Astrocyte (in vitro differentiated cells and primary cell): ENCODE results near the gene TEDC2. TPM values are rescaled to one million over a fixed set of nuclear protein-coding genes. Genes with fewer than 3 reads are reported as not detected.

Source experiments
- DNase-seq: peaks from one replicate; pipeline ENCODE4 v3.0.0-alpha.2; 2010; ENCODE audit warnings: low read depth
- FAIRE-seq: peaks from 2 replicates; lab custom pipeline; 2011; peaks lifted over from hg19 to GRCh38; lab: Jason Lieb, UNC
- H2AFZ ChIP-seq: 2 replicates; pipeline ENCODE4 v1.6.0; 2012; ENCODE audit warnings: low read depth, low read length, inconsistent platforms
- H3K27ac ChIP-seq: 2 replicates; pipeline ENCODE4 v1.5.1; 2011; ENCODE audit warnings: low read depth, low read length, inconsistent platforms
- H3K27me3 ChIP-seq: 2 replicates; pipeline ENCODE4 v1.6.0; 2011; ENCODE audit warnings: low read length, inconsistent platforms; ENCODE audit not compliant: insufficient read depth
- H3K36me3 ChIP-seq: 2 replicates; pipeline ENCODE4 v1.5.1; 2011; ENCODE audit warnings: low read length, inconsistent platforms; ENCODE audit not compliant: insufficient read depth
- H3K4me1 ChIP-seq: 2 replicates; pipeline ENCODE4 v1.5.1; 2011; ENCODE audit warnings: low read length, inconsistent platforms; ENCODE audit not compliant: insufficient read depth
- H3K4me2 ChIP-seq: 2 replicates; pipeline ENCODE4 v1.6.0; 2012; ENCODE audit warnings: low read length, inconsistent platforms
- H3K4me3 ChIP-seq: 2 replicates; pipeline ENCODE4 v1.5.1; 2011; ENCODE audit warnings: low read depth, mild to moderate bottlenecking, low read length, inconsistent platforms; ENCODE audit not compliant: insufficient read depth
- H3K79me2 ChIP-seq: 2 replicates; pipeline ENCODE4 v1.6.0; 2012; ENCODE audit warnings: mild to moderate bottlenecking, low read length, inconsistent platforms; ENCODE audit not compliant: insufficient read depth
- H3K9ac ChIP-seq: 2 replicates; pipeline ENCODE4 v1.6.0; 2012; ENCODE audit warnings: mild to moderate bottlenecking, low read length, inconsistent platforms
- H3K9me3 ChIP-seq: 2 replicates; pipeline ENCODE4 v1.5.1; 2012; ENCODE audit warnings: low read depth, mild to moderate bottlenecking, low read length, inconsistent platforms; ENCODE audit not compliant: insufficient read depth
- H4K20me1 ChIP-seq: 2 replicates; pipeline ENCODE4 v1.6.0; 2012; ENCODE audit warnings: low read length, inconsistent platforms; ENCODE audit not compliant: insufficient read depth
- H3K27ac Mint-ChIP-seq: one replicate; pipeline ENCODE4 v1.8.0; 2021; ENCODE audit warnings: mild to moderate bottlenecking, mixed read lengths; ENCODE audit not compliant: unreplicated experiment
- H3K27me3 Mint-ChIP-seq: one replicate; pipeline ENCODE4 v1.8.0; 2021; ENCODE audit warnings: low read depth, mixed read lengths; ENCODE audit not compliant: unreplicated experiment
- H3K36me3 Mint-ChIP-seq: one replicate; pipeline ENCODE4 v1.8.0; 2021; ENCODE audit warnings: low read depth, mixed read lengths; ENCODE audit not compliant: unreplicated experiment
- H3K4me1 Mint-ChIP-seq: one replicate; pipeline ENCODE4 v1.8.0; 2021; ENCODE audit warnings: low read depth, mixed read lengths; ENCODE audit not compliant: unreplicated experiment
- H3K4me3 Mint-ChIP-seq: one replicate; pipeline ENCODE4 v1.8.0; 2021; ENCODE audit warnings: mild to moderate bottlenecking, moderate library complexity, mixed read lengths; ENCODE audit not compliant: unreplicated experiment
- H3K9me3 Mint-ChIP-seq: one replicate; pipeline ENCODE4 v1.8.0; 2021; ENCODE audit warnings: mild to moderate bottlenecking, mixed read lengths; ENCODE audit not compliant: unreplicated experiment
- EZH2 ChIP-seq: IDR thresholded peaks from 2 replicates; pipeline ENCODE4 v1.6.1; 2012; ENCODE audit warnings: mild to moderate bottlenecking, low read length, inconsistent platforms; ENCODE audit not compliant: insufficient read depth
- total RNA-seq: library from RNA; stranded (reverse); gene quantifications from 2 replicates; pipeline ENCODE4 v1.2.1, GENCODE V29; 2021
- TF ChIP-seq, protein P1 (sequence below): IDR thresholded peaks from 2 replicates; pipeline ENCODE4 v1.5.1; 2011; ENCODE audit warnings: low read depth, mild to moderate bottlenecking, inconsistent platforms, low read length, moderate library complexity; ENCODE audit not compliant: insufficient read depth

The TEDC2 gene
- total RNA-seq, 1 donor from 2014 or later = 6.0 TPM

DNA sequence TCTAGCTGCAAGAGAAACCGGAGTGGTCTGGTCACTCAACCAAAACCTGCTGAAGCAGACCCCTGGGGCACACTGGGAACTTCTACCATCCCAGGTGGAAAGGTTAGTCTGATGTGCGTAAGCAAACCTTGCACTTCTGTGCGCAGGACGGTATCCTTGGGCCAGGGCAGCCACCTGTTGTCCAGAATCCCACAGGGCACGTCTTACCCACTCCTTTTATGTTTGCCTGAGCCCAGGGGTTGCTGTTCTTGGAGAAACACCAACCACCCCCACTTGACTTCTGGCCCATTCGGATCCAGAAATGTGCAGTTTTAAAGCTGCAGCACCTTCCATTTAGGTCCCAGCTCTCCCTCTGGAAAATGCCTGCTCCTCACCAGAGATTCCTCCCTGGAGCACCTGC lies 33.7 kb downstream of the TEDC2 start:
- Histone ChIP-seq H3K36me3 (no peaks in the 10 kb centered on the region), H3K9me3 (no peaks in the 10 kb centered on the region), H3K4me2 (no peak overlapping the region), H3K27ac (no peak overlapping the region), H3K9ac (no peak overlapping the region), H2AFZ (no peak overlapping the region), H3K27me3 (no peaks in the 10 kb centered on the region), H3K4me3 (no peak overlapping the region), H3K79me2 (no peaks in the 10 kb centered on the region), H3K4me1 (no peaks in the 10 kb centered on the region), H4K20me1 (peaks cover 19% of the 10 kb centered on the region)
- TF ChIP-seq EZH2 = no peak
- TF ChIP-seq, protein P1, sequence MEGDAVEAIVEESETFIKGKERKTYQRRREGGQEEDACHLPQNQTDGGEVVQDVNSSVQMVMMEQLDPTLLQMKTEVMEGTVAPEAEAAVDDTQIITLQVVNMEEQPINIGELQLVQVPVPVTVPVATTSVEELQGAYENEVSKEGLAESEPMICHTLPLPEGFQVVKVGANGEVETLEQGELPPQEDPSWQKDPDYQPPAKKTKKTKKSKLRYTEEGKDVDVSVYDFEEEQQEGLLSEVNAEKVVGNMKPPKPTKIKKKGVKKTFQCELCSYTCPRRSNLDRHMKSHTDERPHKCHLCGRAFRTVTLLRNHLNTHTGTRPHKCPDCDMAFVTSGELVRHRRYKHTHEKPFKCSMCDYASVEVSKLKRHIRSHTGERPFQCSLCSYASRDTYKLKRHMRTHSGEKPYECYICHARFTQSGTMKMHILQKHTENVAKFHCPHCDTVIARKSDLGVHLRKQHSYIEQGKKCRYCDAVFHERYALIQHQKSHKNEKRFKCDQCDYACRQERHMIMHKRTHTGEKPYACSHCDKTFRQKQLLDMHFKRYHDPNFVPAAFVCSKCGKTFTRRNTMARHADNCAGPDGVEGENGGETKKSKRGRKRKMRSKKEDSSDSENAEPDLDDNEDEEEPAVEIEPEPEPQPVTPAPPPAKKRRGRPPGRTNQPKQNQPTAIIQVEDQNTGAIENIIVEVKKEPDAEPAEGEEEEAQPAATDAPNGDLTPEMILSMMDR = no peak
- Mint-ChIP-seq H3K27me3 (peaks cover 3% of the 10 kb centered on the region), H3K9me3 (no peaks in the 10 kb centered on the region), H3K27ac (no peak overlapping the region), H3K4me1 (no peaks in the 10 kb centered on the region), H3K36me3 (peaks cover 6% of the 10 kb centered on the region), H3K4me3 (no peak overlapping the region)
- FAIRE-seq (no peak), DNase-seq (no peak)

DNA sequence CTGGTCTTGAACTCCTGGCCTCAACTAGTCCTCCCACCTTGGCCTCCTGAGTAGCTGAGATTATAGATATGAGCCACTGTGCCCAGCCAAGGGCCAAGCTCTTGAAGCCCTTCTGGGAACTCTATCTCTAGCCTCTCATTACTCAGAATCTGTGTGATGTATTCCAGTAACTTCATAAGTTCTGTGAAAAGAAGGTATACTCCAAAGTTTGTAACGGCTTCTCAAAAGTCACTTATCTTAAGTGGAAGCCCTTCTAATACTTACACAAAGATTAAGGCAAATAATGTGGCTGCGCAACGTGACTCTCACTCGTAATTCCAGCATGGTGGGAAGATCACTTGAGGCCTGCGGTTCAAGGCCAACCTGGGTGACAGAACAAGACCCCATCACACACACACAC lies 34.7 kb downstream of the TEDC2 start:
- Histone ChIP-seq H3K79me2 (no peaks in the 10 kb centered on the region), H3K9me3 (no peaks in the 10 kb centered on the region), H3K27ac (no peak overlapping the region), H3K4me3 (no peak overlapping the region), H2AFZ (no peak overlapping the region), H3K27me3 (no peaks in the 10 kb centered on the region), H3K9ac (no peak overlapping the region), H3K4me2 (no peak overlapping the region), H3K4me1 (no peaks in the 10 kb centered on the region), H3K36me3 (no peaks in the 10 kb centered on the region), H4K20me1 (peaks cover 15% of the 10 kb centered on the region)
- FAIRE-seq (no peak), DNase-seq (no peak)
- peaks cover 3% of the 10 kb centered on the region for H3K27me3 Mint-ChIP-seq
- no peak overlapping the region for H3K27ac Mint-ChIP-seq
- H3K36me3 Mint-ChIP-seq = peaks cover 9% of the 10 kb centered on the region
- H3K4me3 Mint-ChIP-seq = no peak overlapping the region
- no peaks in the 10 kb centered on the region for H3K9me3 Mint-ChIP-seq
- TF ChIP-seq, protein P1 = no peak
- no peak for TF ChIP-seq EZH2
- H3K4me1 Mint-ChIP-seq = no peaks in the 10 kb centered on the region

DNA sequence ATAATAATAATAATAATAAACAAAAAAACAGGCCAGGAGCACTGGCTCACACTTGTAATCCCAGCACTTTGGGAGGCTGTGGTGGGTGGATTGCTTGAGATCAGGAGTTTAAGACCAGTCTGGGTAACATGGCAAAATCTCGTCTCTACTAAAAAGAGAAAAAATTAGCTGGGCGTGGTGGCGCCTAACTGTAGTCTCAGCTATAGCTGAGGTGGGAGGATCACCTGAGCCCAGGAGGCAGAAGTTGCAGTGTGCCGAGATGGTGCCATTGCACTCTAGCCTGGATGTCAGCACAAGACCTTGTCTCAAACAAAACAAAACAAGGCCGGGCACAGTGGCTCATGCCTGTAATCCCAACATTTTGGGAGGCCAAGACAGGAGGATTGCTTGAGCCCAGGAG lies 35.1 kb downstream of the TEDC2 start:
- no peak overlapping the region for H3K9ac ChIP-seq
- no peak overlapping the region for H3K4me3 ChIP-seq
- FAIRE-seq (no peak), DNase-seq (no peak)
- no peak overlapping the region for H3K27ac ChIP-seq
- Mint-ChIP-seq H3K4me1 (no peaks in the 10 kb centered on the region), H3K9me3 (no peaks in the 10 kb centered on the region), H3K4me3 (no peak overlapping the region), H3K36me3 (peaks cover 7% of the 10 kb centered on the region), H3K27me3 (peaks cover 3% of the 10 kb centered on the region), H3K27ac (no peak overlapping the region)
- no peaks in the 10 kb centered on the region for H3K4me1 ChIP-seq
- H3K36me3 ChIP-seq = no peaks in the 10 kb centered on the region
- peaks cover 11% of the 10 kb centered on the region for H4K20me1 ChIP-seq
- H3K27me3 ChIP-seq = no peaks in the 10 kb centered on the region
- no peaks in the 10 kb centered on the region for H3K79me2 ChIP-seq
- no peak for TF ChIP-seq EZH2
- TF ChIP-seq, protein P1 = no peak
- H3K9me3 ChIP-seq = no peaks in the 10 kb centered on the region
- H2AFZ ChIP-seq = no peak overlapping the region
- no peak overlapping the region for H3K4me2 ChIP-seq
